ENCODE measurements around the gene TEAD4.
A peak's percentile ranks its signal among the peaks of the same experiment; 100 is the strongest.

TEAD4 gene

DNA sequence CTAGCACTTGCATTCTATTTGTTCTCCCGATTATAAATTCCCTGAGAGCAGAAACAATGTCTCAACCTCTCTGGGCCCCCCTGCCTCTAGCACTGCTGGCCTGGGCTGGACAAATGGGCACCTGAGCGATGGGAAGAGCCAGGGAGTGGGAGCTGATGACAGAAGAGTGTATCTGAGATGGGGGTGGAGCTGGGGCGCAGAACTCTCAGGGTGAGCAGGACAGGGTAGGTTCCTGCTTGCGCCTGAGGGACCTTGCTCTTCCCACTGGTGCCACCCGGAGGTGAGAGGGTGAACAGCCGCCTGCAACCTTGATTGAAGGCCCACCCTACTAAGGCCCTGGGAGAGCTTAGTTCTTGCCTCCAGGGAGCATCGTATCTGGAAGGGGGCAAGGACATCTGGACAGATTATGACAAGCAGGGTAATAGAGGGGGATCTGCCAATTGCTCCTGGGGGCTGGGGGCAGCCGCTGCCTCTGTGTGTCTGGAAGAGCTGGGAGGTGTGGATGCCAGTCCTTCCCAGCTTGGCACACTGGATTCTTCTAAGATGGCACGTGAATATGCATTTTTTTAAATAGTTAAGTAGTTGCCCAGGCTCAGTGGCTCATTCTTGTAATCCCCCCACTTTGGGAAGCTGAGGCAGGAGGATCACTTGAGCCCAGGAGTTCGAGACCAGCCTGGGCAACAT, 75.0 kb downstream of the TEAD4 start:
- peak in 1 of 2 donors; percentile 14 for DNase-seq

DNA sequence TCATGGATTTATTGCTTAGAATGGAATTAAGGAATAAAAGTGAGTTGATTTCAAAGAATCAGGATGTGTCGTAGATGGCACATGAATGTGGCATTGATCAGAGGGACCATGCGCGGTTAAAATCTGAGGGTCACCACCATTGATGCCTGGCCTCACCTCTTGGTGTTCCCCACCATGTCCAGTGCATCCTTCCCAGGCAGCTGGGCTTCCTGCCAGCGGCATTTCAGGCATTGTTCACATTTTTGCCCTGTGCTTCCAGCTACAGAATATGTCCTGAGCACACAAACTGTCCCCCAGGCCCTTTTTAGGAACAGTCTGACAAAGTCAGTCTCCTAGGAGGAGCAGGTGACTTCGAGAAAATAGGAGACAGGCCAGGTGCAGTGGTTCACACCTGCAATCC, 76.0 kb downstream of the TEAD4 start:
- DNase-seq = no peak

DNA sequence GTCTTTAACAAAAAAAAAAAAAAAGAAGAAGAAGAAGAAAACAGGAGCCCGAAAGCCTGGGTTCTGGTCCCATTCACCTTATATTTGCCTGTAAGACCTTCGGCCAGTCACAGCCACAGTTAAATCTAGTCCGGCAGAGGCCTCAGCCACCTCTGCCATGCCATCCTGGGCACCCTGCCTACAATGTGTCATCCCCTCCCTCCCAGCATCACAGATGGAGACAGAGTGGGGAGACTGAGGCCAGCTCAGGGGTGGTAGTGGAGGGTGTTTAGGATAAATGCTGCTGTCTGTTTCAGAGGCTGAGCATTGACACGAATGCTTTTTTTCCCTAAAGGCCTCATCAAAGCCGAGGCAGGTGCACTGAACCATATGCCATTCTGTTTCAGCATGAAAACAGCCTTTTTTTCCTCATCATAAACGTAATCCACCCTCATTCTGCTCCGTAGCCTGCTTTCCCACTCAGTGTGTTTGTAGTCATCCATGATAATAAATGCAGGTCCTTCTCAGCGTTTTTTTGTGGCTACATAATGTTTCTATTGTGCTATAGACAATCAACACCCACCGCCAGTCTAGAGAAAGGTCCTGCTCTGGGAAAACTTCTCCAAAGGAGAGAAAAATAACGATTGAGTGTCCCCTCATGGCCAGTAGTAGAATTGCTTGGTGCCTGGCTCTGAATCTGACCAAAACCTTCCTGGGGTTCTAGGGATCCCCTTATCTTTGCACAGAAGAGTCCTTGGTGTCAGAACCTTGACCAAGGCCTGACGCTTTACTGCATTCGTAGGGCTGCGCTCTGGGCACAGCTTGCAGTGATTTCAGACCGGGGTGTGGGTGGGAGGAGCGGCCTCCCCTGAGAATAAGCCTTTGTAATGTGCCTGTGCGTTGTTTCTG, 76.9 kb downstream of the TEAD4 start:
- DNase-seq = no peak

DNA sequence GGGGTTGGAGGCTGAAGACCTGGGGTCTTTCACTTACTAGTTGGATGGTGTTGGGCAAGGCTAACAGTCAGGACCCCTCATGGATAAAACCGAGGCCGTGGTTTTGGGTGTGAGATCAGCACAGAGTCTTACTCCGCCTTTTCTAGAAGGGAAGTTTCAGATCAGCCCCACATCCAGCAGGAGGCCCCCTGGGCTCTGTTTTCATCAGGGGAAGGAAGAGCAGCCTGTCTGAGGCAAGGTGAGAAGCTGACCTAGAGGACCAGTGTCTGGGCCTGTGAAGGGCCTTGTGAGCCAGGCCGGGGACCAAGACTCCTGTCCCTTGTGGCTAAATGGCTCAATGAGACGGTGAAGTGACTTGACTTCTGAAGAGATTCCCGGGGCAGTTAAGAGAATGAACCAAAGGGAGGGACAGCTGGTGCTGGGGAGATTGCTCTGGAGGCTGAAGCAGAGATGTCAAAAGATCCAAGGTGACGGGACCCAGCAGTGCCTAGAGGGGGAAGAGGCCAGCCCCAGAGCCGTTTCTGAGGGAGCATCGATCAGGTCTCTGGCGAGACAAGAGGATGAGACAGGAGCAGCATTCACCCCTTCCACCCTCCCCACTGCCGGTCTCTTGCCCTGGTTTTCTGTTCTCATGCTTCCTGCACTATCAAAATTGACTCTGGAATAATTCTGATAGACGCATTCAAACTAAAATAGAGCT, 77.9 kb downstream of the TEAD4 start:
- no peak for DNase-seq

DNA sequence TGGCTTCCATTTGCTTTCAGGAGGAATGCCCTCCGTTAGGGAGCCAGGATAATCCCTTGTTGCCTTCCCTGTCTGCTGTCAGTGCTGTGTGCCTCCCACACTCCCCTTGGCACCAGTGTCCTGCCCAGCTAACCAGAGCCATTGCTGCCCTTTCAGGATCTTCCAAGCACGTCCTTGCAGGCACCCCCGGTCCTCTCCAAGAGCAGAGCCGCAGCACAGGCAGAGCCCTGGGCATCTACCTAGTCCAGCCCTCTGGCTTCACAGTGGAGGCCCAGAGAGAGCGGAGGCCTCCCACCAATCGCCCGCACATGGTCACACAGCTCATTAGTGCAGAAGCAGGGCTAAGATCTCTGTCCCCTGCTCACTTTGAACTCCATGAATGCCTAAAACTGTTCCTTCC, 79.0 kb downstream of the TEAD4 start:
- DNase-seq = no peak

DNA sequence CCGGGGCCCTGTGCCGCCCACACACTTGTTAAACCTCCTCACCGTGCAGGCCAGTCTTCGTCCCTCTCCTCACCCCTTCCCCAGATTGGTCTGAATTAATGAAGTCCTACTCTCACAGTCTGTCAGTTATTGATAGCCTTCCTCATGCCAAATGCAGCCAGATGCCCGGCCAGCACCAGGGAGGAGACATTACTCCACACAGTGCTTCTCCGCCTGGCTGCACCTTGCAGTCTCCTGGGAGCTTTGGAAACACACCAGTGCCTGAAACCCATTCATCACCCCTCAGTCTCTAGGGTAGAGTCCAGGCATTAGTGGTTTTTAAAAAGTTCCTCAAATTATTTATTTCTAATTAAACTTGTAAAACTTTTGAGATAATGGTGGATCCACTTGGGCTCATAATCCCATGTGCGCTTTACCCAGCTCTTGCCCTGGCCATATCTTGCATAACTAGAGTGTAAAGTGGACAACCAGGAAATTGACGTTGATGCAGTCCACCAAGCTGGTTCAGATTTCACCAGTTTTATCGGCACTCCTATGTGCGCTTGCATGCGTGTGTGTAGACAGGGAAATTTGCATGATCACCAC, 79.8 kb downstream of the TEAD4 start:
- no peak for DNase-seq

DNA sequence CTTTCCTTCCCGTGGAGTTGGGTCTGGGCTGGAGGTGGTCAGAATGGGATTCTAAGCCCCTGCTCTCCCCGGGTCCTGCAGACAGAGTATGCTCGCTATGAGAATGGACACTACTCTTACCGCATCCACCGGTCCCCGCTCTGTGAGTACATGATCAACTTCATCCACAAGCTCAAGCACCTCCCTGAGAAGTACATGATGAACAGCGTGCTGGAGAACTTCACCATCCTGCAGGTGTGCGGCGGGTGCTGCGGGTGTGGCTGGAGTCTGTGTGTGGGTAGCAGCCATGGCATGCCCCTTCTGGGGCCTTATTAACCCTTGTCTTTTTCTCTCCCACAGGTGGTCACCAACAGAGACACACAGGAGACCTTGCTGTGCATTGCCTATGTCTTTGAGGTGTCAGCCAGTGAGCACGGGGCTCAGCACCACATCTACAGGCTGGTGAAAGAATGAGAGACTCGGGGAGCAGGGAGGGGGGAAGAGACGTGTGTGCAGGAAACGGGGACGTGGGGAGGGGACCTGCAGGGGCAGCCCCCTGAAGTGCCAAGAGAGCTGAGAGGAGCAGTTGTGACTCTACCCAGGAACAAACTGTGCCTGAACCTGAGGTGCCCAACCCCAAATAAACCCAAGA, 80.9 kb downstream of the TEAD4 start:
- DNase-seq = no peak

DNA sequence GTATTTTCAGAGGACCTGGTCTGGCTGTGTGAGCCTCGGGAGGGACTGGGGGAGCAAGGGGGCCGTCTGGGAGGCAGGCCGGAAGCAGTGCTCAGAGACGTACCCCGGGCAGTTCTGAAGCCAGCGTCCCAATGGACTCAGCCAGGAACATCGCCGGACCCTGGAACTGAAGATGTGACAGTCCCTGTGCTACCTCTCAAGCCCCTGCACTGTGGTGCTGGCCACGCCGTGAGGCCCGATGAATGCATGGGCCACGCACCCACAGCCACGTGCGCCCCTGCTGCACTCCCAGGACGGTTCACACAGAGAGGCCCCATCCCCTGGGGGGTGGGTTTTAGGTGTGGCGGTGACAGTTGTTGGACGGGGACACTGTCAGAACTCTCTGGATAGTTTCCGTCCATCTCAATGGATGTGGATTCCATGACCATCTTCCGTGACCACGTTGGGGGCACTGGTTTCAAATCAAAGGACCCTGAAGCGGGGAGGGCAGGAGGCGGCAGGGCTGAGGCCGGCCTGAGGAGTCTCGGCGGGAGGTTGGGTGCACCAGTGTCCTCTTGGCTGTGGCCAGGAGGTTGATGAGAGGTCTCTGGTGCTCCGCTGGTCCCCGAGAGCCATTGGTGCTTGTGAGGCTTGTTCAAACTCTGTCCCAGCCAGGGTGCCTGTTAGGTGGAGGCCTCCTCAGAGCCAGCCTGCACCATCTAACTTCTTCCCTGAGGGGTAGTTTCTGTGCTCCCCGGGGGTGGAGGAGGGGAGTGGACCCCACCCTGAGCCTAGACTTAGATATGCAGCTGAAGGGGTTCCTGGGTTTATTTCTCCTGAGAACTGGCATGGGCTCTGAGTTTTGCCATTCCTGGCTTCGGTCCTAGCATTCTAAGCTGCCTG, 81.7 kb downstream of the TEAD4 start:
- DNase-seq = no peak

DNA sequence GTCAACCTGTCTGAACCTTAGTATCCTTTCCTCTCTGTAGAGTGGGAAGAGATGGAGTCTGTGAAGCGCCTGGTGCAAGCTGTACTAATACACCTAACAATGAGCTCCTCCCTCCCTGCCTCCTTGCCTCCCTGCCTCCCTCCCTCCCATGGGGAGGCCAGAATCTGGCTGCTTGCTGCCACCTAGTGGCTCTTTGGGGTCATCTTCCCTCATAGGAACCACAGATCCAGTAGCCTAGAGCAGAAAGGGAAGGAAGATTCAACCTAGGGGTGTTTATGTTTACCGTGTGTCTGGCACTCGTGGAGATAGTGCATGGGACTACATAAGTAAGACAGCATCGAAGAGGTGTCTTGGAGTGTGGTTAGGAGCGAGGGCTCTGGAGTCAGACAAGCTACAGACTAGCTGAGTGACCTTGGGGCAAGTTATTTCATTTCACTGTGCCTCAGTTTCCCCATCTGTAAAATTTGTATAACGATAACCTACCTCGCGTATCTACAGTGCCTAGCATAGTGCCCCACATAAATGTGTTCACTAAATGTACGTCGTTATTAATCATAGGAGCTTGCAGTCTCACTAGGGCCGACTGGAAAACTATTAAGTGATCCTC, 82.5 kb downstream of the TEAD4 start:
- peak in 1 of 2 donors; percentile 67 for DNase-seq

DNA sequence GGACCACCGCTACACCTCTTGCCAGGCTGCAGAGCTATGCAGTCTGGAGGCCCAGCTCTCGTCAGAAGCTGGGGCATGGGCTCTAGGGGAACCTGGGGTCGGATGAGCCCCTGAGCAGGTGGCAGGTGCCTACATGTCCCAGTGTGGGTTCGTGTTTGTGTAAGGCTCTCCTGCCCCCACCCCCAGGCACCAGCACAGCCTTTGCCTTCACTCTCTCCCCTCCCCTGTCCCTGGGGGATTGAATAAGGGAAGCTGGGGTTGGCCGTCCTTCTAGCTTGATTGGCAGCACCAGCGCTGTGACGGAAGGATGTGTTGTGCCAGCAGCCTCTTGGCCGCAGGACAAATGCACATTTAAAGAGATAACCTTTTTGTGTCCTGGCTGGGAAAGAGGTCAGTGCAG, 83.2 kb downstream of the TEAD4 start:
- DNase-seq = peak in 1 of 2 donors; percentile 36

DNA sequence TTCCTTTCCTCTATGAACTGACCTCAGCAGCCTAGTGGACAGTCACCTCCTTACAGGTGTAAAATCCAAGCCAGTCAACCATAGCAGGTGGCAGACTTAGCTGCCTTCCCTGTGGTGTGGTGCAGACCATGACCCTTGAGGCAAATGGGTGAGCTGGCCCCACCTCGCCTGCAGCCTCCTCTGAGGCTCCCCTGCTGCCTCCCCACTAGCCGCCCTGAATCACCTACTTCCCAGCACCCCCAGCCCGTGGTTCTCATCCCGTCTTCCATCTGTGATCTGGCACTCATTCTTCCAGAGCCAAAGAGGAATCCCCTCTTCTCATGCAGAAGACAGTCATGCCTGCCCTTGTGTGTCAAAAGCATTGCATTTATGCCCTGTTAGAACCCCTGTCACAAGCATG, 83.6 kb downstream of the TEAD4 start:
- DNase-seq = no peak

DNA sequence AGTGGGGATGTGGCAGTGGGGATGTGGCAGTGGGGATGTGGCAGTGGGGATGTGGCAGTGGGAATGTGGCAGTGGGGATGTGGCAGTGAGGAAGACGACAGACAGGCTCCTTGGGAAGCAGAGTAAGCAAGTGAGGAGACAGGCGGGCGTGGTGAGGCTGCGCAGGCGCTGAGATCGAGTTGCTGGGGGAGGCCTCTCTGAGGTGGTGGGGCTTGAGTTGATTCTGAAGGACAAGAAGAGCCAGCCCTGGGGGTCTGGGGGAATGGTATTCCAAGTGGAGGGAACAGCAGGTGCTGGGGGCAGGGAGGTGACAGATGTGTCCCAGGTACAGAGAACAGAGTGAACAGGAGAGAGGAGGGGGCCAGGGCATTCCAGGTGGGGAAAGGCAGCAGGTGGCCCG, 84.2 kb downstream of the TEAD4 start:
- no peak for DNase-seq

DNA sequence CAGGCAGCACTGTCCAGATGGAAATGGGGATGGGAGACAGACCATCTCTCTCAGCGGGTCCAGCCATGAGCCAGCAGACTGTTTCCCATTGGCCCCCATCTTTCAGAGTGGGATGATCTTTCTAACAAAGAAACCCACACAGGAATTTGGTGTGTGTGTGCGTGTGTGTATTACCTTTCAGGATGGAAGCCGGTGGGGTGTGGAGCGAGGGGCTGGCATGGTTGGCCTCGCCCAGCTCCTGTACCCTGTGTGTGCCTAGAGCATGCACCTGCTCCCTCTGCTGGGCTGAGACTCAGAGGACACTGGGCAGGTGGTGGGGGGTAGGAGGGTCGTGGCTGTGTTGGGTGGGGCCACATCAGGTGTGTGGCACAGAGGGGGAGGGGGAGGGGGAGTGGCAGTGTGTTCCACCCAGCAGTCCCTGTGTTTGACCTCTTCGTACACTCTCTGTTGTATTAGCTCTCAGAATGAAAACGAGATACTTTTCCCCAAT, 85.0 kb downstream of the TEAD4 start:
- no peak for DNase-seq

DNA sequence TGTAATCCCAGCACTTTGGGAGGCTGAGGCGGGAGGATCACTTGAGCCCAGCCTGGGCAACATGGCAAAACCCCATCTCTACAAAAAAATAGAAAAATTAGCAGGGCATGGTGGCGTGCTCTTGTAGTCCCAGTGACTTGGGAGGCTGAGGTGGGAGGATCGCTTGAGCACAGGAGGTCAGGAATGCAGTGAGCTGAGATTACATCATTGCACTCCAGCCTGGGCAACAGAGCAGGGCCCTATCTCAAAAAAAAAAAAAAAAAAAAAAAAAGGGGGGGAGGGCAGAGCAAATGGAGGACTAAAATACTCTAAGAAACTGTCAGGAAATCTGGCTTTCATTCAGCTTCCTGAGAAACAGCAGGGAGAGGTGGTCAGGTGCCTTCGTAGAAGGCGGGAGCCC, 86.3 kb downstream of the TEAD4 start:
- no peak for DNase-seq

DNA sequence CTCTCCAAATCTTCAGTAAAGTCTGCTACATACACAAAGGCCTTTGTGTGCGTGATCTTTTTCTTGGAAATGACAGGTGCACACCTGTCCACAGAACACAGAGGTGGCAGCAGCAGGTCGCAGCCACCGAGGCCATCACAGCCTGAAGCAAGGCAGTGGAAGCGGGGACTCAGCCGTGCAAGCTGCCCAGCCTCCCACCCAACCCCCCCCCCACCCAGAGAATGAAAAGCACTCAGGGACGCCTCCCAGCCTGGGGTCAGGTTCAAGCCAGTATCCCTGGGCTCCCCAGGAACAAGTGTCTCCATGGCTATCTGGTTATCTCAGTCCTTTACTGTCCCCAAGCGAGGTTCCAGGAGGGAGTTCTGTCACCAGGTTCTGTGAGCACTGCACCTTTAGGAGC, 86.8 kb downstream of the TEAD4 start:
- no peak for DNase-seq

DNA sequence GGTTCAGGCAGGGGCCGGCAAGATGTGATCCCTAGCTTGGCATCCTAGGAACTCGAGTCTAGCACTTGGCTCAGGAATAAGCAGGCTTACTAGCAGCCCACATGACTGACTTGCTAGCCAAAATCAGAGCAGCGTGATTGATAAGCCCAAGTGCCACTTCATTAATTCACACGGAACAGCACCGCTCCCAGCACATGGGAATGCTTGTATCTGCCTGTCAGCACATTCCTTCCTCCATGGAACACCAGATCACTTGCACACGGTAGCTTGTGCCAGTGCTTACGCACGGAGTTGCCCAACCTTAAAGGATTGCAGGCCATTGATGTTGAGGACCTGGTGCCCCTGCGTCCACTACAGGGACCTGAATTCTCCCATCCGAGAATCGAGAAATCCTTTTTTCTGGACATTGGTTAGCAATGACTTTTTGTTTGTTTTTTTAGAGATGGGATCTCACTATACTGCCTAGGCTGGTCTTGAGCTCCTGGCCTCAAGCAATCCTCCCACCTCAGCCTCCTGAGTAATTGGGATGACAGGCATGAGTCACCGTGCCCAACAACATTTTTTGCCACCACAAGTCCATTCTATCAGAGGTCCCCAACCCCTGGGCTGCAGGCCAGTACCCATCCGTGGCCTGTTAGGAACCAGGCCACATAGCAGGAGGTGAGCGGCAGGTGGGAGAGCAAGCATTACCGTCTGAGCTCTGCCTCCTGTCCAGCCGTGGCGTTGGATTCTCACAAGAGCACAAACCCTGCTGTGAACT, 87.4 kb downstream of the TEAD4 start:
- DNase-seq = no peak

DNA sequence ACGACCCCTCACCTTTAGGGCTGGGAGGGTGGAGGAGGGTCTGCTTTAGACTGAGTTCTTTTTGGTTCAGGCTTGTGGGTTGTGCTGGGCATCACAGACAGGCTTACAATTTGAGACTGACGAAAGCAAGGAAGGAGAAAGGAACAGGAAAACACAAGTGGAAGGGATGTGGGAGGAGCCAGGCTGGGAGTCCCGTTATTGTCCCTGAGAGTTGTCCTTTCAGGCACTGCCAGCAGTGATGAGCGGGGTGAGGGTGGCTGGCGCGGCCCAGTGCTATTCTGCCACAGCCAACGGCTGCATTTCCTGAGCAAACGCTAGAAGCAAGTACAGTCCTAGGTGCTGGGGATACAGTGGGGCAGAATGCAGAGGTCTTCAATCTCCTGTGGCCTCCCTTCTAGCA, 88.8 kb downstream of the TEAD4 start:
- DNase-seq = no peak

DNA sequence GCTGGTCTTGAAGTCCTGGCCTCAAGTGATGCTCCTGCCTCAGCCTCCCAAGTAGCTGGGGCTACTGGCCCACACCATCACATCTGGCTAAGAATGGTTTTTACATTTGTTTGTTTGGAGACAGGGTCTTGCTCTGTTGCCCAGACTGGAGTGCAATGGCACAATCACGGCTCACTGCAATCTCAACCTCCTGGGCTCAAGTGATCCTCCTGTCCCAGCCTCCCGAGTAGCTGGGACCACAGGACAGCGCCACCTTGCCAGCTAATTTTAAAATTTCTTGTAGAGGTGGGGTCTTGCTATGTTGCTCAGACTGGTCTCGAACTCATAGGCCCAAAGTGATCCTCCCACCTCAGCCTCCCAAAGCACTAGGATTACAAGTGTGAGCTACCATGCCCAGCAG, 89.3 kb downstream of the TEAD4 start:
- DNase-seq = no peak

DNA sequence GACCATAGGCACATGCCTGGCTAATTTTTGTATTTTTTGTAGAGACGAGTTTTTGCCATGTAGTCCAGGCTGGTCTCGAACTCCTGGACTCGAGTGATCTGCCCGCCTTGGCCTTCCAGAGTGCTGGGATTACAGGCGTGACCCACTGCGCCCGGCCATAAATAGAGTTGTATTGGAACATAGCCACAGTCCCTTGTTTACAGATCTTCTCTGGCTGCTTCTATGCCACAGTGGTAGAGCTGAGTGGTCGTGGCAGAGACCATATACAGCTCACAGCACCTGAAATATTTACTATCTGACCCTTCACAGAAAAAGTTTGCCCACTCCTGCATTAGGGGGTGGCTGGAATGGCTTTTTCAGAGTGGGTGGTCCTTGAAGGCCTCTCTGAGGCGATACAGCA, 90.0 kb downstream of the TEAD4 start:
- no peak for DNase-seq

DNA sequence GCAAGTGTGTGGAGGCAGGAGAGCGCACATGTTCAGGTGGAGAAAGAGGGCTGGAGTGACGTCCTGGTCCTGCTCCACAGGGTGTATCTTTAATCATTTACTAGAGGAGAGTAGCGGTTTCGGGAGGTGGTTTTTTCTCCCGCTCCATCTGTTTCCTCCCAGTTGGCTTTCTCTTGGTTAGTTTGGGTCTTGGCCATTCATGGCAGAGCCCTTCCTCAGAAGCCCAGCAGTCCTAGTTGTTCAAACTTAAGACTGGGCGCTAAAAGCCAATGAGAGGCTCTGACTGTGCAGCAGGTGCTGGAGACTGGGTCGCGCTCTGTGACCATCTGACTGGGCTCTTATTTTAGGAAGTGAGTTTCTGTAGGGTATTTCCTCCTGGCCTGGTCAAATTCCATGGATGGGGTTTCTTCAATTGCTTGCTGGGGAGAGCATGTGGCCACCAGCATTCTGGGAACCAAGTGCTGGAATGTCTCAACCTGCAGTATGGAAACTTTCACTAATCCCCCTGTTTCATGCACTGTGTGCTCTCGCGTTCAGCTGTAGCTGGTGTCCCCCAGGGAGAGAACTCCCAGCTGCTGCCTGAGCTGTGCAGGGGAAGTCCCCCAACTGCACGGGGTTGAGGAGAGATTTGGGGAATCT, 90.5 kb downstream of the TEAD4 start:
- DNase-seq = no peak
